NCI-H1436 (cell line): Measurements from ENCODE around the gene CRMP1.
"Not testable (repeated sequence)": the region's sequence is repeated elsewhere in the genome, so short reads cannot be mapped to it uniquely, and the experiment has no call there.

ENCODE experiments used
- DNase-seq: peaks from one replicate; lab custom pipeline; 2025; lab: John Stamatoyannopoulos, UW

The CRMP1 gene

GRCh38 chr4:5822619-5823018 is 70.3 kb downstream of the CRMP1 start:
- no peak for DNase-seq

GRCh38 chr4:5821665-5822358 is 71.1 kb downstream of the CRMP1 start:
- DNase-seq: no peak

GRCh38 chr4:5816851-5817375 is 76.0 kb downstream of the CRMP1 start:
- no peak for DNase-seq

- no peak for DNase-seq
These were observed 76.8 kb downstream of the CRMP1 start for GRCh38 chr4:5816101-5816500.

GRCh38 chr4:5815641-5816040 is 77.2 kb downstream of the CRMP1 start:
- DNase-seq: no peak

- DNase-seq: no peak
These were observed 78.5 kb downstream of the CRMP1 start for GRCh38 chr4:5814421-5814820.

GRCh38 chr4:5813882-5814255 is 79.0 kb downstream of the CRMP1 start:
- no peak for DNase-seq

- peak; percentile 8 for DNase-seq
These were observed 80.2 kb downstream of the CRMP1 start for GRCh38 chr4:5812506-5813229.

- not testable (repeated sequence) for DNase-seq
These were observed 80.8 kb downstream of the CRMP1 start for GRCh38 chr4:5812057-5812456.

- DNase-seq: no peak
These were observed 82.0 kb downstream of the CRMP1 start for GRCh38 chr4:5810770-5811430.

GRCh38 chr4:5810151-5810550 is 82.7 kb downstream of the CRMP1 start:
- no peak for DNase-seq

- no peak for DNase-seq
These were observed 83.6 kb downstream of the CRMP1 start for GRCh38 chr4:5809216-5809776.

GRCh38 chr4:5808081-5808741 is 84.7 kb downstream of the CRMP1 start:
- DNase-seq: no peak

- DNase-seq: no peak
These were observed 87.6 kb downstream of the CRMP1 start for GRCh38 chr4:5805270-5805669.

GRCh38 chr4:5804656-5805055 is 88.2 kb downstream of the CRMP1 start:
- DNase-seq: no peak

GRCh38 chr4:5802565-5802964 is 90.3 kb downstream of the CRMP1 start:
- DNase-seq: no peak

- no peak for DNase-seq
These were observed 91.2 kb downstream of the CRMP1 start for GRCh38 chr4:5801696-5802095.

- DNase-seq: no peak
These were observed 92.4 kb downstream of the CRMP1 start for GRCh38 chr4:5800496-5800895.

- no peak for DNase-seq
These were observed 93.5 kb downstream of the CRMP1 start for GRCh38 chr4:5799406-5799805.

GRCh38 chr4:5798946-5799345 is 93.9 kb downstream of the CRMP1 start:
- no peak for DNase-seq

- DNase-seq: no peak
These were observed 94.4 kb downstream of the CRMP1 start for GRCh38 chr4:5798462-5798861.

GRCh38 chr4:5797866-5798265 is 95.0 kb downstream of the CRMP1 start:
- DNase-seq: no peak
